ENCODE results near the gene MARCHF9. TPM values are rescaled to one million over a fixed set of nuclear protein-coding genes. Genes with fewer than 3 reads are reported as not detected.
"Not testable (repeated sequence)": the region's sequence is repeated elsewhere in the genome, so short reads cannot be mapped to it uniquely, and the experiment has no call there.

The MARCHF9 gene
- total RNA-seq, 4 donors from 2014 or later, result 10.6 to 16.6 (median 12.8) TPM

DNA sequence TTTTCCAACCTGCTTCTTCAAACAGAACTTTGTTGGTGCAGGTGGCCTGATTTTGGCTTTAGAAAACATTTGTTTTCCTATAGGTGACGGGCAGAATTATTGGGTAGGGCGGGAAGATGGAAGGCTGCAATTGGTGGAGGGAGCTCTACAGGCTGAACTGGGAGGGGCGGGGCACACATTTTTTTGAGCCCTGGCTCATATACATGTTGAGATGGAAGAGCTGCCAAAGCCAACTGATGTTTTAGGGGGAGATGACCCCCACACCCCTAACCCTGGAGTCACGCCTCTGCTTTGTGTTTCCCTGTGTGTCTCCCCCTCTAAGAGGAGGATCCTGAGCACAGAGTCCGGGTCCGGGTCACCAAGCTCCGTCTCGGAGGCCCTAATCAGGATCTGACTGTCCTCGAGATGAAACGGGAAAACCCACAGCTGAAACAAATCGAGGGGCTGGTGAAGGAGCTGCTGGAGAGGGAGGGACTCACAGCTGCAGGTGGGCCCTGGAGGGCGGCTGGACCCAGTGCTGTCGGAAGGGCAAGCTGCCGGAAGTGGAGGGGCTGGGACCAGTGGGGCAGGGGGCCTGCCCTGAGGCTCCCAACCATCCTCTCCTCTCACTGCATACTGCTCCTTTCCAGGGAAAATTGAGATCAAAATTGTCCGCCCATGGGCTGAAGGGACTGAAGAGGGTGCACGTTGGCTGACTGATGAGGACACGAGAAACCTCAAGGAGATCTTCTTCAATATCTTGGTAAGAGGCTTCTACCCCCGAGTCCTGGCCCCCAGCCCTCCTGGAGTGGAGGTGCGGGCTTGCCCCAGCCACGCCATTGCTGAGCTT, 34.9 kb upstream of the MARCHF9 start:
- no peak overlapping the region for H3K4me3 ChIP-seq (ENCODE audit: low read depth, poor library complexity, severe bottlenecking)
- 90 to 91% methylated on average over 20 of the region's 20 CpGs for WGBS, 2 donors
- intact Hi-C loops (cut with DNase I; ENCODE audit: low total_unique reads), result no loop called here
- DNase-seq (ENCODE audit: low spot score in 2 of 2), result peak in 1 of 2 donors; percentile 49
- TF ChIP-seq, protein P1, sequence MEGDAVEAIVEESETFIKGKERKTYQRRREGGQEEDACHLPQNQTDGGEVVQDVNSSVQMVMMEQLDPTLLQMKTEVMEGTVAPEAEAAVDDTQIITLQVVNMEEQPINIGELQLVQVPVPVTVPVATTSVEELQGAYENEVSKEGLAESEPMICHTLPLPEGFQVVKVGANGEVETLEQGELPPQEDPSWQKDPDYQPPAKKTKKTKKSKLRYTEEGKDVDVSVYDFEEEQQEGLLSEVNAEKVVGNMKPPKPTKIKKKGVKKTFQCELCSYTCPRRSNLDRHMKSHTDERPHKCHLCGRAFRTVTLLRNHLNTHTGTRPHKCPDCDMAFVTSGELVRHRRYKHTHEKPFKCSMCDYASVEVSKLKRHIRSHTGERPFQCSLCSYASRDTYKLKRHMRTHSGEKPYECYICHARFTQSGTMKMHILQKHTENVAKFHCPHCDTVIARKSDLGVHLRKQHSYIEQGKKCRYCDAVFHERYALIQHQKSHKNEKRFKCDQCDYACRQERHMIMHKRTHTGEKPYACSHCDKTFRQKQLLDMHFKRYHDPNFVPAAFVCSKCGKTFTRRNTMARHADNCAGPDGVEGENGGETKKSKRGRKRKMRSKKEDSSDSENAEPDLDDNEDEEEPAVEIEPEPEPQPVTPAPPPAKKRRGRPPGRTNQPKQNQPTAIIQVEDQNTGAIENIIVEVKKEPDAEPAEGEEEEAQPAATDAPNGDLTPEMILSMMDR (IDR thresholded peaks at IDR 0.05), result no peak
- TF ChIP-seq POLR2A (IDR thresholded peaks at IDR 0.05), result no peak

DNA sequence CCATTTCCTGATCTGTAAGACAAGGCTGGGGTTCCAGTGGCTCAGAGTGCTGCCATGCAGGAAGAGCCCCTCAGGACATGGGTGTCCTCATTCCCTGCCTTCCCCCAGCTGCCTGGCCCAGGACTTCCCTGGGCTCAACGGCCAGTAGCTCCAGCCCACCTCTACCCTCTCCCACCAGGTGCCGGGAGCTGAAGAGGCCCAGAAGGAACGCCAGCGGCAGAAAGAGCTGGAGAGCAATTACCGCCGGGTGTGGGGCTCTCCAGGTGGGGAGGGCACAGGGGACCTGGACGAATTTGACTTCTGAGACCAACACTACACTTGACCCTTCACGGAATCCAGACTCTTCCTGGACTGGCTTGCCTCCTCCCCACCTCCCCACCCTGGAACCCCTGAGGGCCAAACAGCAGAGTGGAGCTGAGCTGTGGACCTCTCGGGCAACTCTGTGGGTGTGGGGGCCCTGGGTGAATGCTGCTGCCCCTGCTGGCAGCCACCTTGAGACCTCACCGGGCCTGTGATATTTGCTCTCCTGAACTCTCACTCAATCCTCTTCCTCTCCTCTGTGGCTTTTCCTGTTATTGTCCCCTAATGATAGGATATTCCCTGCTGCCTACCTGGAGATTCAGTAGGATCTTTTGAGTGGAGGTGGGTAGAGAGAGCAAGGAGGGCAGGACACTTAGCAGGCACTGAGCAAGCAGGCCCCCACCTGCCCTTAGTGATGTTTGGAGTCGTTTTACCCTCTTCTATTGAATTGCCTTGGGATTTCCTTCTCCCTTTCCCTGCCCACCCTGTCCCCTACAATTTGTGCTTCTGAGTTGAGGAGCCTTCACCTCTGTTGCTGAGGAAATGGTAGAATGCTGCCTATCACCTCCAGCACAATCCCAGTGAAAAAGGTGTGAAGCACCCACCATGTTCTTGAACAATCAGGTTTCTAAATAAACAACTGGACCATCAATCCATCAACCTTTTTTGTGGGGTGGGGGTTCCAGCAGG, 34.0 kb upstream of the MARCHF9 start:
- 83 to 89% methylated on average over 11 of the region's 11 CpGs for whole genome bisulfite sequencing, 2 donors
- DNase-seq (ENCODE audit: low spot score in 2 of 2), result peak in 1 of 2 donors; percentile 82
- intact Hi-C loops (cut with DNase I; ENCODE audit: low total_unique reads), result no loop called here
- TF ChIP-seq POLR2A (IDR thresholded peaks at IDR 0.05), result no peak
- no peak overlapping the region for H3K4me3 ChIP-seq (ENCODE audit: low read depth, poor library complexity, severe bottlenecking)

- WGBS, 2 donors, result 93 to 96% methylated on average over 16 of the region's 16 CpGs
- intact Hi-C loops (cut with DNase I; ENCODE audit: low total_unique reads), result not testable (repeated sequence)
- peak in 1 of 2 donors; percentile 75 for DNase-seq (ENCODE audit: low spot score in 2 of 2)
Observed at GRCh38 chr12:57721846-57722608, 32.9 kb upstream of the MARCHF9 start.

DNA sequence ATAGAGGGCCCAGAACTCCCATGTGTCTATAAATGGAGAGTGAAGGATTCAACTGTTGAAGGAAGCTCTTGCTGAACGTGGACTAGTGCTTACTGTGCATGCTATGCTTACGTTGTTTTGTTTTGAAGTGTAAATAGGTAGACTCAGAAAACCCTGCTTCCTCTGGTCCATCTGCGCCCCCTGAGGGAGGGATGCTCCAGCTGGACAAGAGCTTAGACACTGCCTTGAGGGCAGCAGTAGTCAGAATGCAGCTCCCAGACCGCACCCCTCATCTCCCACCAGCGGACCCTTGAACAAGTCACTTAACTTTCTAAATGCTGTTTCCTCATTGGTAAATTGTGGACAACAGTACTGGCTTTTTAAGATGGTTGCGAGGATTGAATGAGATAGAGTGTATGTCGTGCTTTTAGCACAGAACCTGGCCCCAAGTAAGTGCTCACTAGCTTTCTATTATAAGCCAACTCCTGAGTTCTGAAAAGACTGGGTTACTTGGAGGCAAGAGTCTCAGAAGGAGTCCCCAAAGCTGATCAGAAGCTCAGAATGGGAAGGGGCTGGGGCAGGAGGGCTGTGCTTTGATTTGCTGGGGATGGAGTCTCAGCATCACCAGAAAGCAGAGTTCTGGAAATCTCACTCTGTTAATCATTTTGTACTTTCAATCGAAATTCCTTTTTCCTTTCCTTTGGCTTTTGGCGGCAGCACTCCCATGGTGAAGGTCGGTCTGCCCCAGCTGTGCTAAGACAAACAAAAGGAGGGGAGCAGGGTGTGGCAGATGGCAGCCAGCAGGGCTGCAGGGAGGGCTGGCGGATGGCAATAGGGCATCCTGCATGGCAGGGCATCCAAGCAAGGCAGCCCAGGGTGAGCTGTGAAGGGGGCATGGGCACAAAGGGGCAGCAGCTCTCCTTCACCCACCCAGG, 31.9 kb upstream of the MARCHF9 start:
- WGBS, 2 donors, result 60 to 61% methylated on average over 11 of the region's 11 CpGs
- intact Hi-C loops (cut with DNase I; ENCODE audit: low total_unique reads), result no loop called here
- H3K4me3 ChIP-seq (ENCODE audit: low read depth, poor library complexity, severe bottlenecking), result no peak overlapping the region
- peak in 1 of 2 donors; percentile 68 for DNase-seq (ENCODE audit: low spot score in 2 of 2)
- TF ChIP-seq, protein P1 (IDR thresholded peaks at IDR 0.05), result no peak
- TF ChIP-seq POLR2A (IDR thresholded peaks at IDR 0.05), result no peak

More at GRCh38 chr12:57721846-57722608, 32.9 kb upstream of the MARCHF9 start:
- not testable (repeated sequence) for H3K4me3 ChIP-seq (ENCODE audit: low read depth, poor library complexity, severe bottlenecking)

DNA sequence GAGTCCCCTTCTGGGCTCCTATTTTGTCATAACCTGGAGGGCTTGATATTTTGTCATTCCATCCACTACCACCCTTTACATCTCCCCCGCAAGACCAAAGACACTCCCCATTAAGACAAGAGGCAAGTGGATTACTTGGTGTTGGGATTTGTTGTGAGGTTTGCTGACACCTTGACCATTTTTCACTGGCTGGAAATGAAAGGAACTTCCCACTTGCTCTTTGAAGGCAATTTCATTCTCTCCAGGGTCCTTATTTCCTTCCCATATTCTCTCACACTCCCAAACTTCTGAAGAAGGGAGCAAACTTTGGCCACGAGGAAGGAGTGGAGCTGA, 31.3 kb upstream of the MARCHF9 start:
- DNase-seq (ENCODE audit: low spot score in 2 of 2), result no peak
- TF ChIP-seq POLR2A (IDR thresholded peaks at IDR 0.05), result no peak
- TF ChIP-seq, protein P1 (IDR thresholded peaks at IDR 0.05), result no peak
- 58 to 72% methylated on average over 2 of the region's 2 CpGs for whole genome bisulfite sequencing, 2 donors
- intact Hi-C loops (cut with DNase I; ENCODE audit: low total_unique reads), result no loop called here
- H3K4me3 ChIP-seq (ENCODE audit: low read depth, poor library complexity, severe bottlenecking), result no peak overlapping the region

Data from lower leg skin (tissue), 4 donors.